Upper lobe of left lung (tissue), 4 donors: Measurements from ENCODE around the gene PAK2.

ENCODE experiments used
- CTCF ChIP-seq, 6 experiments: fragments of 450-650 bp in 4 of 6; fragments of 200-600 bp in 2 of 6; sonication (generic) in 2 of 6; IDR thresholded peaks; one replicate each; pipeline ENCODE4 v1.5.1; 2016 to 2019; ENCODE audit warnings: antibody characterized with exemption in 6 of 6
- EP300 ChIP-seq, 4 donors: sonication (generic); formaldehyde crosslinking; IDR thresholded peaks; one replicate each; pipeline ENCODE4 v1.5.1; 2017; ENCODE audit warnings: antibody characterized with exemption in 4 of 4, control low read depth in 2 of 4
- POLR2A ChIP-seq, 4 donors: fragments of 450-650 bp; IDR thresholded peaks; one replicate each; pipeline ENCODE4 v1.5.1; 2016 to 2017; ENCODE audit warnings: antibody characterized with exemption in 4 of 4, mild to moderate bottlenecking in 2 of 4
- POLR2AphosphoS5 ChIP-seq, 2 donors: sonication (generic); formaldehyde crosslinking; IDR thresholded peaks; one replicate each; pipeline ENCODE4 v1.5.1; 2017; ENCODE audit warnings: antibody characterized with exemption in 2 of 2

- no peak for TF ChIP-seq CTCF (IDR thresholded peaks at IDR 0.05)
- no peak for TF ChIP-seq POLR2A (IDR thresholded peaks at IDR 0.05)
- no peak for TF ChIP-seq POLR2AphosphoS5 (IDR thresholded peaks at IDR 0.05)
- TF ChIP-seq EP300 (IDR thresholded peaks at IDR 0.05): no peak
Measured at GRCh38 chr3:196868297-196868661, 128.6 kb downstream of the PAK2 start.
